Endodermal cell (in vitro differentiated cells): ENCODE results near the gene NRXN3. TPM values are rescaled to one million over a fixed set of nuclear protein-coding genes. Genes with fewer than 3 reads are reported as not detected.

Source experiments
- DNase-seq: peaks from one replicate; pipeline ENCODE4 v3.0.0-alpha.2; 2017
- H3K27ac ChIP-seq: 2 replicates; pipeline ENCODE4 v1.5.1; 2013; ENCODE audit warnings: mild to moderate bottlenecking, low read depth, low read length, moderate library complexity
- H3K27me3 ChIP-seq: 2 replicates; pipeline ENCODE4 v1.6.1; 2013; ENCODE audit warnings: mild to moderate bottlenecking, low read length, moderate library complexity; ENCODE audit not compliant: insufficient read depth, control insufficient read depth, poor library complexity, severe bottlenecking
- H3K36me3 ChIP-seq: 2 replicates; pipeline ENCODE4 v1.7.0; 2013; ENCODE audit warnings: mild to moderate bottlenecking, low read length, moderate library complexity; ENCODE audit not compliant: control insufficient read depth, insufficient read depth
- H3K4me1 ChIP-seq: one replicate; pipeline ENCODE4 v1.7.0; 2013; ENCODE audit warnings: low read length; ENCODE audit not compliant: control insufficient read depth, insufficient read depth
- H3K4me3 ChIP-seq: 2 replicates; pipeline ENCODE4 v1.5.1; 2013; ENCODE audit warnings: mild to moderate bottlenecking, low read length, moderate library complexity
- H3K9ac ChIP-seq: 2 replicates; pipeline ENCODE4 v1.6.1; 2013; ENCODE audit warnings: mild to moderate bottlenecking, low read length, moderate library complexity; ENCODE audit not compliant: poor library complexity, severe bottlenecking; ENCODE audit errors: extremely low read depth
- H3K9me3 ChIP-seq: 2 replicates; pipeline ENCODE4 v1.6.1; 2013; ENCODE audit warnings: mild to moderate bottlenecking, low read length, moderate library complexity; ENCODE audit not compliant: control insufficient read depth
- H3K27ac Mint-ChIP-seq: 2 replicates; pipeline ENCODE4 v1.8.0; 2020; ENCODE audit warnings: mixed read lengths
- H3K27me3 Mint-ChIP-seq: 2 replicates; pipeline ENCODE4 v1.8.0; 2021; ENCODE audit warnings: mild to moderate bottlenecking, mixed read lengths; ENCODE audit not compliant: insufficient read depth
- H3K36me3 Mint-ChIP-seq: 2 replicates; pipeline ENCODE4 v1.8.0; 2020; ENCODE audit warnings: low read depth, mixed read lengths
- H3K4me1 Mint-ChIP-seq: 2 replicates; pipeline ENCODE4 v1.8.0; 2020; ENCODE audit warnings: mixed read lengths
- H3K4me3 Mint-ChIP-seq: 2 replicates; pipeline ENCODE4 v1.8.0; 2020; ENCODE audit warnings: mild to moderate bottlenecking, moderate library complexity, mixed read lengths
- H3K9me3 Mint-ChIP-seq: 2 replicates; pipeline ENCODE4 v1.8.0; 2020; ENCODE audit warnings: mild to moderate bottlenecking, mixed read lengths
- CTCF ChIP-seq: fragments of 200-600 bp; sonication (generic); conservative IDR thresholded peaks from 2 replicates; pipeline ENCODE4 v1.5.0; 2021; ENCODE audit warnings: antibody characterized with exemption, mild to moderate bottlenecking
- WGBS, 2 experiments: methylation state at CpG; one replicate each; pipeline versions ENCODE4 v1.1.5 to v1.1.7; 2013; ENCODE audit warnings: missing lambda C conversion rate in 2 of 2, mixed read lengths in 1 of 2; ENCODE audit not compliant: insufficient coverage in 1 of 2, insufficient read length in 1 of 2; 5-methylcytosine and 5-hydroxymethylcytosine counted together
- total RNA-seq, 2 donors: library from RNA; stranded (reverse); fragmentation: NEBNext Ultra II Directional in 1 of 2; extraction: Animal tissue kit (Norgen Biotek cat#: 25700) in 1 of 2; gene quantifications; 2 replicates in 1 of 2; 3 replicates in 1 of 2; pipeline ENCODE4 v1.2.1, GENCODE V29; 2021

NRXN3 gene
- total RNA-seq, 2 donors from 2014 or later: 20.9 to 21.4 TPM

GRCh38 chr14:78698991-78699390, 528.8 kb downstream of the NRXN3 start:
- Histone ChIP-seq H3K9ac (no peak overlapping the region), H3K27me3 (no peaks in the 10 kb centered on the region), H3K9me3 (no peaks in the 10 kb centered on the region), H3K36me3 (no peaks in the 10 kb centered on the region), H3K4me1 (peaks cover 11% of the 10 kb centered on the region), H3K4me3 (no peak overlapping the region), H3K27ac (no peak overlapping the region)
- peak; percentile 16 for TF ChIP-seq CTCF
- Mint-ChIP-seq H3K9me3 (no peaks in the 10 kb centered on the region), H3K36me3 (no peaks in the 10 kb centered on the region), H3K4me1 (peaks cover 24% of the 10 kb centered on the region), H3K4me3 (no peak overlapping the region), H3K27ac (no peak overlapping the region), H3K27me3 (peaks cover 2% of the 10 kb centered on the region)
- WGBS, 2 experiments: 78 to 91% methylated on average over 2 to 3 of the region's 3 CpGs
- no peak for DNase-seq

GRCh38 chr14:78700236-78700635, 530.1 kb downstream of the NRXN3 start:
- WGBS, 2 experiments: 83 to 91% methylated on average over 1 to 2 of the region's 2 CpGs
- peaks cover 29% of the 10 kb centered on the region for H3K4me1 Mint-ChIP-seq
- Histone ChIP-seq H3K4me3 (no peak overlapping the region), H3K27me3 (no peaks in the 10 kb centered on the region), H3K9ac (no peak overlapping the region), H3K4me1 (peaks cover 15% of the 10 kb centered on the region), H3K36me3 (no peaks in the 10 kb centered on the region), H3K9me3 (no peaks in the 10 kb centered on the region), H3K27ac (no peak overlapping the region)
- peak; percentile 15 for TF ChIP-seq CTCF
- H3K4me3 Mint-ChIP-seq: no peak overlapping the region
- peaks cover 1% of the 10 kb centered on the region for H3K27me3 Mint-ChIP-seq
- H3K9me3 Mint-ChIP-seq: no peaks in the 10 kb centered on the region
- H3K27ac Mint-ChIP-seq: no peak overlapping the region
- DNase-seq: no peak
- no peaks in the 10 kb centered on the region for H3K36me3 Mint-ChIP-seq

- H3K4me3 Mint-ChIP-seq: no peak overlapping the region
Observed at GRCh38 chr14:78701246-78701645, 531.1 kb downstream of the NRXN3 start.

More at GRCh38 chr14:78701246-78701645, 531.1 kb downstream of the NRXN3 start:
- Histone ChIP-seq H3K27me3 (no peaks in the 10 kb centered on the region), H3K4me3 (no peak overlapping the region), H3K9me3 (no peaks in the 10 kb centered on the region), H3K9ac (no peak overlapping the region), H3K36me3 (no peaks in the 10 kb centered on the region), H3K4me1 (peaks cover 21% of the 10 kb centered on the region), H3K27ac (no peak overlapping the region)
- no peak for TF ChIP-seq CTCF
- Mint-ChIP-seq H3K9me3 (no peaks in the 10 kb centered on the region), H3K36me3 (no peaks in the 10 kb centered on the region), H3K4me1 (peaks cover 39% of the 10 kb centered on the region), H3K27ac (no peak overlapping the region), H3K27me3 (no peaks in the 10 kb centered on the region)
- no peak for DNase-seq
- WGBS, 2 experiments: 72 to 78% methylated on average over 5 of the region's 5 CpGs
